Measurements from ENCODE around the gene BPIFB1. TPM values are rescaled to one million over a fixed set of nuclear protein-coding genes. Genes with fewer than 3 reads are reported as not detected.

The BPIFB1 gene
- total RNA-seq, 4 donors from 2014 or later = not detected

GRCh38 chr20:33349493-33349892 is 66.5 kb downstream of the BPIFB1 start:
- no peak overlapping the region for H3K4me3 ChIP-seq
- DNase-seq (ENCODE audit: low spot score in 2 of 2) = no peak
- no peak for TF ChIP-seq POLR2A (IDR thresholded peaks at IDR 0.05)
- TF ChIP-seq CTCF (IDR thresholded peaks at IDR 0.05) = no peak
- no peak for TF ChIP-seq POLR2AphosphoS5 (IDR thresholded peaks at IDR 0.05)
- no peak for TF ChIP-seq EP300 (IDR thresholded peaks at IDR 0.05)
- H3K27ac ChIP-seq = no peak overlapping the region
- H3K9me3 ChIP-seq = no peaks in the 10 kb centered on the region
- WGBS = 92% methylated on average over 2 of the region's 8 CpGs
- H3K27me3 ChIP-seq = no peaks in the 10 kb centered on the region
- H3K36me3 ChIP-seq = peaks cover 20% of the 10 kb centered on the region
- no peaks in the 10 kb centered on the region for H3K4me1 ChIP-seq

GRCh38 chr20:33351696-33352095 is 68.7 kb downstream of the BPIFB1 start:
- TF ChIP-seq EP300 (IDR thresholded peaks at IDR 0.05) = no peak
- no peak for TF ChIP-seq CTCF (IDR thresholded peaks at IDR 0.05)
- TF ChIP-seq POLR2A (IDR thresholded peaks at IDR 0.05) = no peak
- TF ChIP-seq POLR2AphosphoS5 (IDR thresholded peaks at IDR 0.05) = no peak
- Histone ChIP-seq H3K27ac (no peak overlapping the region), H3K36me3 (peaks cover 28% of the 10 kb centered on the region), H3K4me3 (no peak overlapping the region), H3K4me1 (no peaks in the 10 kb centered on the region), H3K9me3 (no peaks in the 10 kb centered on the region), H3K27me3 (no peaks in the 10 kb centered on the region)
- WGBS = 88% methylated on average over 3 of the region's 3 CpGs
- DNase-seq (ENCODE audit: low spot score in 2 of 2) = no peak

- Histone ChIP-seq H3K27ac (no peak overlapping the region), H3K36me3 (peaks cover 28% of the 10 kb centered on the region), H3K27me3 (no peaks in the 10 kb centered on the region), H3K4me3 (no peak overlapping the region), H3K9me3 (no peaks in the 10 kb centered on the region), H3K4me1 (no peaks in the 10 kb centered on the region)
- DNase-seq (ENCODE audit: low spot score in 2 of 2) = no peak
- 82% methylated on average over 16 of the region's 16 CpGs for WGBS
- TF ChIP-seq CTCF (IDR thresholded peaks at IDR 0.05) = no peak
- TF ChIP-seq EP300 (IDR thresholded peaks at IDR 0.05) = no peak
- TF ChIP-seq POLR2AphosphoS5 (IDR thresholded peaks at IDR 0.05) = no peak
- TF ChIP-seq POLR2A (IDR thresholded peaks at IDR 0.05) = no peak
Measured at GRCh38 chr20:33352258-33353012, 69.4 kb downstream of the BPIFB1 start.

- DNase-seq (ENCODE audit: low spot score in 2 of 2) = no peak
- no peak overlapping the region for H3K4me3 ChIP-seq
- whole genome bisulfite sequencing = 91% methylated on average over 4 of the region's 4 CpGs
- no peaks in the 10 kb centered on the region for H3K27me3 ChIP-seq
- H3K27ac ChIP-seq = no peak overlapping the region
- TF ChIP-seq CTCF (IDR thresholded peaks at IDR 0.05) = no peak
- no peak for TF ChIP-seq EP300 (IDR thresholded peaks at IDR 0.05)
- no peak for TF ChIP-seq POLR2AphosphoS5 (IDR thresholded peaks at IDR 0.05)
- TF ChIP-seq POLR2A (IDR thresholded peaks at IDR 0.05) = no peak
- no peaks in the 10 kb centered on the region for H3K4me1 ChIP-seq
- peaks cover 28% of the 10 kb centered on the region for H3K36me3 ChIP-seq
- H3K9me3 ChIP-seq = no peaks in the 10 kb centered on the region
Measured at GRCh38 chr20:33353013-33353402, 70.0 kb downstream of the BPIFB1 start.

Other genes with a start within 250 kb of the BPIFB1 start
- gene BPIFB3, start 229.3 kb upstream of the BPIFB1 start, total RNA-seq = not detected
- gene BPIFB4, start 203.6 kb upstream of the BPIFB1 start, total RNA-seq = not detected
- gene BPIFA2, start 115.1 kb upstream of the BPIFB1 start, total RNA-seq = not detected
- gene BPIFA3, start 65.9 kb upstream of the BPIFB1 start, total RNA-seq = not detected
- not detected for gene BPIFA1, start 47.2 kb upstream of the BPIFB1 start, total RNA-seq
- gene CDK5RAP1, start 118.3 kb downstream of the BPIFB1 start, total RNA-seq = 10 to 100 TPM; 23.1 to 75.7 (median 27.3) TPM
- 10 to 100 TPM in 3 of 4 donors, 1 to 10 TPM in 1; 8.1 to 20.0 (median 14.1) TPM for gene SNTA1, start 160.5 kb downstream of the BPIFB1 start, total RNA-seq
- gene CBFA2T2, start 206.9 kb downstream of the BPIFB1 start, total RNA-seq = 10 to 100 TPM; 20.9 to 36.7 (median 26.1) TPM

Data from suprapubic skin (tissue), 4 donors.